HepG2 (cell line): ENCODE measurements around the gene RGS19. TPM values are rescaled to one million over a fixed set of nuclear protein-coding genes. Genes with fewer than 3 reads are reported as not detected.

ENCODE experiments used
- ATAC-seq: fragments of 200-7000 bp; cut with Tn5 transposase; 3 replicates; pipeline ENCODE4 v1.9.1; 2020; ENCODE audit warnings: mild to moderate bottlenecking, moderate library complexity
- BruUV-seq: library from RNA; stranded (reverse); fragments of 400-500 nt; replicated peaks from 2 replicates; lab custom pipeline; 2021; lab: Mats Ljungman, UMichigan
- CTCF ChIA-PET: fragments of 300-600 bp; formaldehyde crosslinking; extraction: SDS; loops from one replicate; lab custom pipeline; 2021; ENCODE audit warnings: low total read pairs, inconsistent platforms, low intra/inter-chr PET ratio; lab: Yijun Ruan, JAX
- POLR2A ChIA-PET: fragments of 350-600 bp; sonication (Branson Sonifier 250); formaldehyde crosslinking; loops from one replicate; lab custom pipeline; 2020; ENCODE audit warnings: antibody characterized with exemption, inconsistent platforms; lab: Yijun Ruan, JAX
- DNase-seq: peaks from one replicate; pipeline ENCODE4 v3.0.0-alpha.2; 2015; ENCODE audit warnings: low spot score
- FAIRE-seq: peaks from 3 replicates; lab custom pipeline; 2011; peaks lifted over from hg19 to GRCh38; lab: Jason Lieb, UNC
- H2AFZ ChIP-seq: one replicate; pipeline ENCODE4 v1.6.1; 2011; ENCODE audit warnings: low read length, inconsistent platforms
- H3K27ac ChIP-seq: fragments of 300-600 bp; 3 replicates; pipeline ENCODE4 v1.8.0; 2011; ENCODE audit warnings: mixed run types, mild to moderate bottlenecking, mixed read lengths, low read length, inconsistent platforms; ENCODE audit not compliant: insufficient read depth; ENCODE audit errors: extremely low read length
- H3K27me3 ChIP-seq, 2 experiments: fragments of 200-600 bp in 1 of 2; 2 replicates in 1 of 2; 3 replicates in 1 of 2; pipeline versions ENCODE4 v1.6.0 to v1.8.0; 2011; ENCODE audit warnings: low read length in 2 of 2, mild to moderate bottlenecking in 2 of 2, moderate library complexity in 2 of 2, inconsistent platforms in 1 of 2; ENCODE audit not compliant: insufficient read depth in 2 of 2, control insufficient read depth in 1 of 2
- H3K36me3 ChIP-seq, 2 experiments: fragments of 200-600 bp in 1 of 2; replicated peaks in 1 of 2; 2 replicates in 1 of 2; 3 replicates in 1 of 2; pipeline versions ENCODE4 v1.5.1 to v1.8.0; 2011; ENCODE audit warnings: low read length in 2 of 2, inconsistent platforms in 1 of 2; ENCODE audit not compliant: insufficient read depth in 2 of 2, control insufficient read depth in 1 of 2
- H3K4me1 ChIP-seq: 2 replicates; pipeline ENCODE4 v1.5.1; 2012; ENCODE audit warnings: low read length, inconsistent platforms; ENCODE audit not compliant: insufficient read depth
- H3K4me2 ChIP-seq: 2 replicates; pipeline ENCODE4 v1.6.0; 2011; ENCODE audit warnings: low read depth, low read length, inconsistent platforms
- H3K4me3 ChIP-seq, 3 experiments: fragments of 200-600 bp in 1 of 3; sonication (generic), shearing (Covaris generic) in 1 of 3; replicated peaks in 1 of 3; 2 replicates each; pipeline ENCODE4 v1.5.1; 2011 to 2016; ENCODE audit warnings: low read length in 3 of 3, inconsistent platforms in 2 of 3, low read depth in 2 of 3, mild to moderate bottlenecking in 2 of 3, control low read depth in 1 of 3, mixed read lengths in 1 of 3; ENCODE audit not compliant: insufficient read depth in 1 of 3
- H3K79me2 ChIP-seq: one replicate; pipeline ENCODE4 v1.6.1; 2011; ENCODE audit warnings: low read length, inconsistent platforms; ENCODE audit not compliant: insufficient read depth
- H3K9ac ChIP-seq: 2 replicates; pipeline ENCODE4 v1.6.0; 2011; ENCODE audit warnings: mild to moderate bottlenecking, low read depth, low read length, inconsistent platforms; ENCODE audit not compliant: insufficient read depth
- H3K9me3 ChIP-seq: 2 replicates; pipeline ENCODE4 v1.5.1; 2012; ENCODE audit warnings: mild to moderate bottlenecking, low read length
- H4K20me1 ChIP-seq: 2 replicates; pipeline ENCODE4 v1.6.0; 2011; ENCODE audit warnings: inconsistent platforms, mild to moderate bottlenecking, low read length, moderate library complexity; ENCODE audit not compliant: insufficient read depth
- AGO2 ChIP-seq: fragments of 200-400 bp; formaldehyde crosslinking; optimal IDR thresholded peaks from 2 replicates; pipeline ENCODE3; 2017; ENCODE audit warnings: mild to moderate bottlenecking, low read depth, low read length, moderate library complexity
- GABPB1 ChIP-seq: IDR thresholded peaks from 2 replicates; pipeline ENCODE4 v1.6.1; 2016; ENCODE audit warnings: mild to moderate bottlenecking, missing genetic modification reagents, moderate library complexity, missing compliant biosample characterization
- MTA1 ChIP-seq: sonication (generic); formaldehyde crosslinking; IDR thresholded peaks from 2 replicates; pipeline ENCODE4 v1.4.0; 2020; ENCODE audit warnings: missing genetic modification reagents, mild to moderate bottlenecking, borderline replicate concordance
- MYPOP ChIP-seq: sonication (generic); formaldehyde crosslinking; IDR thresholded peaks from 2 replicates; pipeline ENCODE4 v1.8.1; 2023; ENCODE audit warnings: mild to moderate bottlenecking, moderate library complexity, missing genetic modification reagents
- NFE2L2 ChIP-seq: fragments of 150-350 bp; IDR thresholded peaks from 2 replicates; pipeline ENCODE4 v1.6.1; 2014; ENCODE audit warnings: low read length
- NRL ChIP-seq: sonication (generic); formaldehyde crosslinking; IDR thresholded peaks from 2 replicates; pipeline ENCODE4 v1.5.0; 2020; ENCODE audit warnings: missing genetic modification reagents, mild to moderate bottlenecking, moderate library complexity, borderline replicate concordance
- PHF8 ChIP-seq: sonication (generic); formaldehyde crosslinking; IDR thresholded peaks from 2 replicates; pipeline ENCODE4 v1.5.0; 2020; ENCODE audit warnings: missing genetic modification reagents
- POLR2A ChIP-seq, 2 experiments: IDR thresholded peaks; 2 replicates each; pipeline ENCODE4 v1.6.1; 2011; ENCODE audit warnings: low read depth in 2 of 2, low read length in 2 of 2, mild to moderate bottlenecking in 1 of 2, moderate library complexity in 1 of 2; ENCODE audit not compliant: insufficient read depth in 1 of 2
- RBM22 ChIP-seq: fragments of 200-400 bp; formaldehyde crosslinking; optimal IDR thresholded peaks from 2 replicates; pipeline ENCODE3; 2017; ENCODE audit warnings: mild to moderate bottlenecking, low read length, moderate library complexity
- SALL2 ChIP-seq: sonication (generic); formaldehyde crosslinking; IDR thresholded peaks from 2 replicates; pipeline ENCODE4 v1.8.1; 2023; ENCODE audit warnings: mild to moderate bottlenecking, missing genetic modification reagents, inconsistent platforms
- SNAPC2 ChIP-seq: sonication (generic); formaldehyde crosslinking; IDR thresholded peaks from 2 replicates; pipeline ENCODE4 v1.8.1; 2022; ENCODE audit warnings: mild to moderate bottlenecking, missing genetic modification reagents
- STAG1 ChIP-seq: sonication (generic); formaldehyde crosslinking; IDR thresholded peaks from 2 replicates; pipeline ENCODE4 v1.4.0; 2020; ENCODE audit warnings: missing genetic modification reagents
- ZNF20 ChIP-seq: sonication (generic); formaldehyde crosslinking; IDR thresholded peaks from 2 replicates; pipeline ENCODE4 v1.4.0; 2020; ENCODE audit warnings: mild to moderate bottlenecking, moderate library complexity, missing genetic modification reagents
- ZNF350 ChIP-seq: sonication (generic); formaldehyde crosslinking; IDR thresholded peaks from 2 replicates; pipeline ENCODE4 v1.4.0; 2020; ENCODE audit warnings: mild to moderate bottlenecking, low read depth, missing genetic modification reagents, borderline replicate concordance
- ZNF687 ChIP-seq: sonication (generic); formaldehyde crosslinking; IDR thresholded peaks from 2 replicates; pipeline ENCODE4 v1.5.1; 2020; ENCODE audit warnings: mild to moderate bottlenecking, missing genetic modification reagents, moderate library complexity
- WGBS: methylation state at CpG from one replicate; pipeline ENCODE4 v1.1.6; 2017; ENCODE audit warnings: low lambda C conversion rate; 5-methylcytosine and 5-hydroxymethylcytosine counted together
- in situ Hi-C: cut with HindIII; loops from 2 replicates; pipeline ENCODE4 v1.10.0; 2017; ENCODE audit warnings: low pct_unique_long_range_greater_than_20kb; ENCODE audit not compliant: extremely low pct_ligation_motif_present
- intact Hi-C: fragments of 100-400 bp; cut with micrococcal nuclease; formaldehyde crosslinking; loops from one replicate; pipeline ENCODE4 v1.10.0; 2022; ENCODE audit not compliant: unreplicated experiment
- polyA plus RNA-seq, 8 experiments: library from polyadenylated mRNA; depleted of rRNA in 3 of 8; stranded (reverse) in 7 of 8; unstranded in 1 of 8; fragments of >200 nt; fragmentation: Illumina TruSeq in 4 of 8; extraction: Trizol in 4 of 8; gene quantifications; 2 replicates each; pipeline versions ENCODE4 v1.2.1 to v1.2.3, GENCODE V29; 2011 to 2016; ENCODE audit warnings: low read depth in 4 of 8, missing spikeins in 1 of 8, mixed read lengths in 1 of 8; ENCODE audit not compliant: insufficient read depth in 1 of 8
- total RNA-seq, 5 experiments: library from RNA; depleted of rRNA; stranded (reverse); fragments of >200 nt; fragmentation: Illumina TruSeq; extraction: Trizol; gene quantifications; 2 replicates each; pipeline ENCODE4 v1.2.3, GENCODE V29; 2016; ENCODE audit warnings: low read depth in 1 of 5

The RGS19 gene
- total and polyA plus RNA-seq, 2 of the 13 experiments (the other 11 are each of a cell fraction or from before 2014, with no cell fraction given) = 10.7 to 11.9 TPM

- no peak for DNase-seq
- ChIA-PET POLR2A (interaction anchor here (0.9 to 2.3 kb wide), 4 partner anchors 8 to 52 kb away, joined by 3 to 19 read pairs (median 3); partner anchors contain the start of gene PRPF6), CTCF (no interaction called here)
- H3K27me3 ChIP-seq = no peaks in the 10 kb centered on the region
- H3K36me3 ChIP-seq = peaks cover 40 to 56% of the 10 kb centered on the region in 2 experiments
- 97% methylated on average over 31 of the region's 31 CpGs for WGBS
- peaks cover 33% of the 10 kb centered on the region for H3K4me1 ChIP-seq
- H3K27ac ChIP-seq = no peak overlapping the region
- intact Hi-C loops = no loop called here
- H3K4me3 ChIP-seq = no peak overlapping the region
- no peak overlapping the region for H3K9ac ChIP-seq
- H3K4me2 ChIP-seq = no peak overlapping the region
- H3K79me2 ChIP-seq = peaks cover 18% of the 10 kb centered on the region
- BruUV-seq = no TSS peak
- no peak overlapping the region for H2AFZ ChIP-seq
- FAIRE-seq = no peak
- no peaks in the 10 kb centered on the region for H4K20me1 ChIP-seq
- H3K9me3 ChIP-seq = no peaks in the 10 kb centered on the region
- no peak for ATAC-seq
- in situ Hi-C loops = no loop called here
- TF ChIP-seq ZNF687 (peak; percentile 14; the same call in 1 of the 2 replicates), MYPOP (CRISPR knock-in tag) (no peak), RBM22 (peak; percentile 67), ZNF20 (no peak), SALL2 (CRISPR knock-in tag) (no peak), SNAPC2 (no peak), STAG1 (no peak), PHF8 (CRISPR knock-in tag) (0 out of 2 replicates have a peak, but pooled peaks have one; percentile 25), AGO2 (peak; percentile 82), POLR2A (IDR thresholded peaks at IDR 0.05; ENCODE audit: insufficient read depth in 1 of 2, low read depth in 2 of 2, low read length in 2 of 2) (no peak), GABPB1 (CRISPR knock-in tag) (peak; percentile 13; the same call in 1 of the 2 replicates), NRL (0 out of 2 replicates have a peak, but pooled peaks have one; percentile 25), NFE2L2 (no peak), ZNF350 (CRISPR knock-in tag) (no peak), MTA1 (CRISPR knock-in tag) (0 out of 2 replicates have a peak, but pooled peaks have one; percentile 22)
Observed at GRCh38 chr20:64032706-64033624, 46.4 kb downstream of the RGS19 start.
